Esophagus squamous epithelium (tissue), 5 donors: ENCODE results near the gene SMAP2. TPM values are rescaled to one million over a fixed set of nuclear protein-coding genes. Genes with fewer than 3 reads are reported as not detected.

Experiments used
- DNase-seq: peaks from one replicate; lab custom pipeline; 2025; lab: John Stamatoyannopoulos, UW
- H3K27ac ChIP-seq, 4 donors: fragments of 200-600 bp; sonication (generic); one replicate each; pipeline ENCODE4 v1.5.1; 2016 to 2019; ENCODE audit warnings: mild to moderate bottlenecking in 1 of 4
- H3K27me3 ChIP-seq, 4 donors: fragments of 200-600 bp; sonication (generic); 1 replicate in 3 of 4; 2 replicates in 1 of 4; pipeline versions ENCODE4 v1.5.1 to v1.6.0; 2017 to 2021; ENCODE audit warnings: antibody characterized with exemption in 1 of 4
- H3K36me3 ChIP-seq, 3 donors: fragments of 200-600 bp; sonication (generic); one replicate each; pipeline ENCODE4 v1.5.1; 2016 to 2019
- H3K4me1 ChIP-seq, 3 donors: fragments of 200-600 bp; sonication (generic); one replicate each; pipeline ENCODE4 v1.5.1; 2017 to 2019
- H3K4me3 ChIP-seq, 4 donors: fragments of 200-600 bp; sonication (generic); 1 replicate in 3 of 4; 2 replicates in 1 of 4; pipeline ENCODE4 v1.5.1; 2016 to 2019; ENCODE audit warnings: mild to moderate bottlenecking in 2 of 4, moderate library complexity in 1 of 4
- H3K9me3 ChIP-seq, 3 donors: fragments of 200-600 bp; sonication (generic); one replicate each; pipeline ENCODE4 v1.5.1; 2016 to 2019
- POLR2A ChIP-seq, 4 donors: fragments of 450-650 bp; IDR thresholded peaks; one replicate each; pipeline ENCODE4 v1.6.1; 2017; ENCODE audit warnings: antibody characterized with exemption in 4 of 4, mild to moderate bottlenecking in 4 of 4, moderate library complexity in 3 of 4
- WGBS, 2 donors: methylation state at CpG; one replicate each; pipeline ENCODE4 v1.1.5; 2018; 5-methylcytosine and 5-hydroxymethylcytosine counted together
- intact Hi-C: fragments of 100-400 bp; cut with DNase I; formaldehyde crosslinking; loops from one replicate; pipeline ENCODE4 v1.15.0; 2022
- total RNA-seq, 4 donors: library from RNA; depleted of rRNA; stranded (reverse); fragments of >200 nt; gene quantifications; one replicate each; pipeline ENCODE4 v1.1.0, GENCODE V29; 2016
- TF ChIP-seq, protein P1 (sequence below), 6 experiments: fragments of 450-650 bp in 4 of 6; fragments of 200-600 bp in 2 of 6; sonication (generic) in 2 of 6; IDR thresholded peaks; one replicate each; pipeline ENCODE4 v1.5.1; 2016 to 2019; ENCODE audit warnings: antibody characterized with exemption in 6 of 6, mild to moderate bottlenecking in 4 of 6, moderate library complexity in 4 of 6
- donor health status: DM: yes; HTN: yes; CAD: no.

The SMAP2 gene
- total RNA-seq, 4 donors from 2014 or later: 15.1 to 34.9 (median 23.8) TPM

GRCh38 chr1:40407453-40407852, 33.9 kb downstream of the SMAP2 start:
- intact Hi-C loops: loop anchor here (10.0 kb wide), 1 partner anchor 263 kb away; no protein-coding TSS in a partner anchor
- Histone ChIP-seq H3K36me3 (peaks cover 0 to 35% (median 3%) of the 10 kb centered on the region in 3 donors), H3K9me3 (no peaks in the 10 kb centered on the region), H3K27me3 (no peaks in the 10 kb centered on the region), H3K4me1 (peaks cover 0 to 17% (median 0%) of the 10 kb centered on the region in 3 donors), H3K4me3 (no peak overlapping the region), H3K27ac (no peak overlapping the region)
- DNase-seq: no peak
- TF ChIP-seq, protein P1, sequence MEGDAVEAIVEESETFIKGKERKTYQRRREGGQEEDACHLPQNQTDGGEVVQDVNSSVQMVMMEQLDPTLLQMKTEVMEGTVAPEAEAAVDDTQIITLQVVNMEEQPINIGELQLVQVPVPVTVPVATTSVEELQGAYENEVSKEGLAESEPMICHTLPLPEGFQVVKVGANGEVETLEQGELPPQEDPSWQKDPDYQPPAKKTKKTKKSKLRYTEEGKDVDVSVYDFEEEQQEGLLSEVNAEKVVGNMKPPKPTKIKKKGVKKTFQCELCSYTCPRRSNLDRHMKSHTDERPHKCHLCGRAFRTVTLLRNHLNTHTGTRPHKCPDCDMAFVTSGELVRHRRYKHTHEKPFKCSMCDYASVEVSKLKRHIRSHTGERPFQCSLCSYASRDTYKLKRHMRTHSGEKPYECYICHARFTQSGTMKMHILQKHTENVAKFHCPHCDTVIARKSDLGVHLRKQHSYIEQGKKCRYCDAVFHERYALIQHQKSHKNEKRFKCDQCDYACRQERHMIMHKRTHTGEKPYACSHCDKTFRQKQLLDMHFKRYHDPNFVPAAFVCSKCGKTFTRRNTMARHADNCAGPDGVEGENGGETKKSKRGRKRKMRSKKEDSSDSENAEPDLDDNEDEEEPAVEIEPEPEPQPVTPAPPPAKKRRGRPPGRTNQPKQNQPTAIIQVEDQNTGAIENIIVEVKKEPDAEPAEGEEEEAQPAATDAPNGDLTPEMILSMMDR (IDR thresholded peaks at IDR 0.05): no peak
- no peak for TF ChIP-seq POLR2A (IDR thresholded peaks at IDR 0.05)

GRCh38 chr1:40409467-40409866, 35.9 kb downstream of the SMAP2 start:
- H3K4me1 ChIP-seq: peaks cover 0 to 8% (median 0%) of the 10 kb centered on the region in 3 donors
- WGBS, 2 donors: 79 to 91% methylated on average over 4 of the region's 4 CpGs
- H3K27ac ChIP-seq: no peak overlapping the region
- DNase-seq: no peak
- H3K4me3 ChIP-seq: no peak overlapping the region
- peaks cover 0 to 55% (median 11%) of the 10 kb centered on the region in 3 donors for H3K36me3 ChIP-seq
- TF ChIP-seq, protein P1 (IDR thresholded peaks at IDR 0.05): no peak
- TF ChIP-seq POLR2A (IDR thresholded peaks at IDR 0.05): no peak
- H3K9me3 ChIP-seq: no peaks in the 10 kb centered on the region
- intact Hi-C loops: loop anchor here (10.0 kb wide), 1 partner anchor 265 kb away; no protein-coding TSS in a partner anchor
- no peaks in the 10 kb centered on the region for H3K27me3 ChIP-seq

DNA sequence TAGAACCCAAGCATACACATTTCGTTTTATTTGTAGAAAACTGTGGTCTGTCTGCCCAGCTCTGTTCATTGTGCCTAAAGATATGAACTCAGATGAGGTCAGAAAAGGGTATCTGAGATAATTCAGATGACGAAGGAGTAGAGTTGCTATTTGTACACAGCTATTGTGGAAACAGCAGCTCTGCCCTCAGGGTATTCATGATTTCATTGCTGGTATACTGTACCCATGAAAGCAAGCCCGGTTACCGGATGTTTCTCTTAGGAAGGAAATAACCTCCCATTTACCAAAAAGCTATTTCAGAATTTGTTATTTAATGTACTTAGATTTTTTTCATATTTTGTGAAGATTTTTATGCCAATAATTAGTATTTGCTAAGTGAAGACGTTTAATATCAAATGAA, 37.8 kb downstream of the SMAP2 start:
- Histone ChIP-seq H3K27me3 (no peaks in the 10 kb centered on the region), H3K9me3 (no peaks in the 10 kb centered on the region), H3K36me3 (peaks cover 4 to 73% (median 14%) of the 10 kb centered on the region in 3 donors), H3K4me1 (no peaks in the 10 kb centered on the region), H3K27ac (no peak overlapping the region), H3K4me3 (no peak overlapping the region)
- TF ChIP-seq, protein P1 (IDR thresholded peaks at IDR 0.05): no peak
- no peak for TF ChIP-seq POLR2A (IDR thresholded peaks at IDR 0.05)
- DNase-seq: no peak
- intact Hi-C loops: no loop called here
- WGBS, 2 donors: 74 to 77% methylated on average over 5 of the region's 5 CpGs

- peaks cover 10 to 79% (median 20%) of the 10 kb centered on the region in 3 donors for H3K36me3 ChIP-seq
- no peaks in the 10 kb centered on the region for H3K27me3 ChIP-seq
- intact Hi-C loops: no loop called here
- TF ChIP-seq, protein P1 (IDR thresholded peaks at IDR 0.05): no peak
- TF ChIP-seq POLR2A (IDR thresholded peaks at IDR 0.05): no peak
- DNase-seq: no peak
- no peak overlapping the region for H3K27ac ChIP-seq
- WGBS, 2 donors: 88 to 90% methylated on average over 2 of the region's 2 CpGs
- no peaks in the 10 kb centered on the region for H3K4me1 ChIP-seq
- no peak overlapping the region for H3K4me3 ChIP-seq
- no peaks in the 10 kb centered on the region for H3K9me3 ChIP-seq
These were observed 38.3 kb downstream of the SMAP2 start for GRCh38 chr1:40411843-40412242.

DNA sequence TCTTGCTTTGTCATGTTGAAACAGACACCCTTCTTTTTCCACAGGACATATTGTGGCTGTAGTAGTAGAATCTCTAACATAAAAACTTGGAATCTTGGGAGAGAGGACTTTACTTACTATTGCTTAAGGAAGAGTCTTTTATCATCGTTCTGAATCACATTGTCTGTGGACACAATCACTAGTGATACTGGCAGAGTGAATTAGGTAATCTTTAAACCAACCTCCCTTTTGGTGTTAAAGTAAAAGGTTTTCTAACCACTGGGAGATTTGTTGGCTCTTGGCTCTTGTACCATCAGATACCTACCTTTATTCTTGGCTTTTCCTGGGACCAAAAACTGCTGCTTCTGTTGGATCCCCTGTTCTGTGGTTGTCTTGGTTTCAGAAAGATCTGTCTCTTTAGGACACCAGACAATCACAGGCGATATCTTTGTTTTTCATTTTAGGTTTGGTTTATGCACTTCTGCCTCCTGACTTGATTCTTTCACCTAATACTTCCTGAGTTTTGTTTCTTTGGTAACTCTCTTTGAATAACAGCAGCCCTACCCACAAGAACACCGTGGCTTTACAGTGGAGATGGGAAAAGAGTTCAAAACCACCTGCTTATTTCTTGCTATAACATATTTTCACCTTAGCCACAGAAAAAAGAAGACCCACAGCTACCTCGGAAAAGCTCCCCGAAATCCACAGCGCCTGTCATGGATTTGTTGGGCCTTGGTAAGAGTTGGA, 40.2 kb downstream of the SMAP2 start:
- H3K4me3 ChIP-seq: no peak overlapping the region
- no peaks in the 10 kb centered on the region for H3K9me3 ChIP-seq
- no peaks in the 10 kb centered on the region for H3K27me3 ChIP-seq
- no peak for DNase-seq
- no peak overlapping the region for H3K27ac ChIP-seq
- TF ChIP-seq POLR2A (IDR thresholded peaks at IDR 0.05): no peak
- TF ChIP-seq, protein P1 (IDR thresholded peaks at IDR 0.05): no peak
- peaks cover 10 to 94% (median 29%) of the 10 kb centered on the region in 3 donors for H3K36me3 ChIP-seq
- 90 to 92% methylated on average over 6 of the region's 6 CpGs for WGBS, 2 donors
- no peaks in the 10 kb centered on the region for H3K4me1 ChIP-seq
- intact Hi-C loops: no loop called here
